Measurements from ENCODE around the gene AEBP1. TPM values are rescaled to one million over a fixed set of nuclear protein-coding genes. Genes with fewer than 3 reads are reported as not detected.

Gene AEBP1
- total and polyA plus RNA-seq, 2 of the 4 experiments (the other 2 are of a cell fraction): 1.1 to 5.7 TPM

DNA sequence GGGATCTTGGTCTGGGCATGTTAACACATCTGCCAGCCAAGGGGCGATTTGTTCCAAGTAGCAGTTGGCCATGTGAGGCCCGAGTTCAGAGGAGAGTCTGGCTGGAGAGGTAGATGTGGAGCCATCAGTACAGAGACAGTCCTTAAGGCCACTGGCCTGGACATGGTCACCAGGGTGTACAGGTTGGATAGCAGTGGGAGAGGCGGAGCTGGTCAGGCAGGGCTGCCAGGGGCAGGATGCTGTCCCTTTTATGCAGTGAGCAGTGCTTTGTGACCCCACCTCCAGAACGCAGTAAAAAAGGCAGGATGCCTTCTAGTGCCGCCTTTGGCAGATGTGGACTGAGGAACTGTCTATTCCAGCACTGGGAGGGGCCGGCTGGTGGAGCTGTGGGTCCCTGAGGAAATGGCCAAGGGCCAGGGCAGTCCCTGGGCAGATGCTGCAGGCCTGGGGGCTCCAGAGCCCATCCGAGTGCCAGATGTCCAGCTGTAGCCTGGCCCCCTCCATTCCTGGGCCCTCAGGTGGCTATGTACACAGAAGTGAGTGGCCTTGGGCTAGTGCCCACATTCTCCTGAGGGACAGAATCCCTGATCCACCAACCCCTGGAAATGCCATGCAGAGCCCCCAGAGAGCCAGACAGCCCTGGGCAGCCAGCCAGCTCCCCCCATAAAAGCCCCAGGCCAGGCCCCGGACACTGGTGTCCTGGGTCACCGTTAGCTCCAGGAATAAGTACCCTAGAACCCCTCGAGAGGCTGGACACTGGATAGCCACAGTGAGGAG is 54.1 kb downstream of the AEBP1 start:
- 89% methylated on average over 3 of the region's 10 CpGs; no CpG with 5 or more reads in 1 of the 2 experiments for WGBS, 2 experiments (ENCODE audit: extremely low coverage in 2 of 2, insufficient read length in 1 of 2)
- ChIA-PET CTCF (no interaction called here), POLR2A (ENCODE audit: unreplicated experiment) (no interaction called here)
- no peak overlapping the region for H2BK120ac ChIP-seq (ENCODE audit: low read depth, low read length)
- no peak overlapping the region for H3K56ac ChIP-seq (ENCODE audit: extremely low read depth, insufficient read depth, low read length)
- H3K9me3 ChIP-seq (ENCODE audit: control insufficient read depth, insufficient read depth, low read length): no peaks in the 10 kb centered on the region
- in situ Hi-C loops (cut with MboI; ENCODE audit: low sequenced_read_pairs): no loop called here
- no peak overlapping the region for H2AK5ac ChIP-seq (ENCODE audit: low read depth, low read length)
- H3K27ac ChIP-seq (ENCODE audit: insufficient read depth, low read length): no peak overlapping the region
- H2AFZ ChIP-seq (replicated peaks; ENCODE audit: low read length, poor library complexity): no peak overlapping the region
- H4K91ac ChIP-seq (ENCODE audit: insufficient read depth, low read depth, low read length): no peak overlapping the region
- H3K79me1 ChIP-seq (ENCODE audit: low read depth in 1 of 2, low read length in 2 of 2): no peaks in the 10 kb centered on the region
- H4K20me1 ChIP-seq (ENCODE audit: insufficient read depth, low read length): no peaks in the 10 kb centered on the region
- no peak overlapping the region for H3K23ac ChIP-seq (ENCODE audit: low read depth, low read length)
- H3K4ac ChIP-seq (ENCODE audit: low read depth, low read length): no peak overlapping the region
- H2BK20ac ChIP-seq (ENCODE audit: low read depth, low read length): no peak overlapping the region
- no peak overlapping the region for H3K9ac ChIP-seq (ENCODE audit: low read depth, low read length)
- no TSS peak for BruUV-seq (replicated peaks)
- H2BK5ac ChIP-seq (ENCODE audit: low read depth, low read length, poor library complexity, severe bottlenecking): no peak overlapping the region
- no peak overlapping the region for H2BK15ac ChIP-seq (ENCODE audit: low read depth, low read length)
- H3K9me1 ChIP-seq (ENCODE audit: insufficient read depth, low read length): peaks cover 10% of the 10 kb centered on the region; the same call in 1 of the 2 replicates
- H4K5ac ChIP-seq (ENCODE audit: low read depth, low read length): no peak overlapping the region
- no peak overlapping the region for H3K4me2 ChIP-seq (ENCODE audit: low read depth, low read length)
- H3K14ac ChIP-seq (replicated peaks; ENCODE audit: low read depth, low read length): no peak overlapping the region
- peaks cover 8% of the 10 kb centered on the region for H3K4me1 ChIP-seq (ENCODE audit: control insufficient read depth, insufficient read depth, low read length)
- H4K8ac ChIP-seq (ENCODE audit: low read depth in 2 of 2, low read length in 2 of 2): no peak overlapping the region
- H2AK9ac ChIP-seq (replicated peaks; ENCODE audit: low read depth, low read length, poor library complexity): no peak overlapping the region
- dilution Hi-C loops (cut with HindIII; ENCODE audit: low sequenced_read_pairs, unreplicated experiment): no loop called here
- no peak for DNase-seq
- no peak for ATAC-seq (ENCODE audit: low read depth)
- H3K27me3 ChIP-seq (ENCODE audit: control insufficient read depth, insufficient read depth, low read length): peaks cover 6% of the 10 kb centered on the region; the same call in 1 of the 2 replicates
- no peak overlapping the region for H3K4me3 ChIP-seq (ENCODE audit: insufficient read depth, low read depth, low read length)
- H3K18ac ChIP-seq (ENCODE audit: low read depth, low read length): no peak overlapping the region
- TF ChIP-seq CTCF (conservative IDR thresholded peaks at IDR 0.05; ENCODE audit: low read depth, low read length) (no peak), RAD21 (IDR thresholded peaks at IDR 0.05; ENCODE audit: low read length) (no peak), SMC3 (IDR thresholded peaks at IDR 0.05; ENCODE audit: low read depth, low read length) (no peak), MAZ (IDR thresholded peaks at IDR 0.05; ENCODE audit: borderline replicate concordance, low read depth, low read length) (no peak), ELK1 (IDR thresholded peaks at IDR 0.05; ENCODE audit: borderline replicate concordance, low read depth, low read length) (no peak), RFX5 (IDR thresholded peaks at IDR 0.05; ENCODE audit: low read depth, low read length) (no peak), CEBPB (IDR thresholded peaks at IDR 0.05; ENCODE audit: low read depth, low read length) (no peak)
- intact Hi-C loops (cut with micrococcal nuclease): no loop called here
- H3K36me3 ChIP-seq (ENCODE audit: control insufficient read depth, insufficient read depth, low read length): no peaks in the 10 kb centered on the region
